ENCODE data around the gene EPHB2. TPM values are rescaled to one million over a fixed set of nuclear protein-coding genes. Genes with fewer than 3 reads are reported as not detected.

Gene EPHB2
- total and polyA plus RNA-seq, 2 of the 8 experiments (the other 6 are each of a cell fraction or from before 2014, with no cell fraction given), result 15.8 to 17.2 TPM

DNA sequence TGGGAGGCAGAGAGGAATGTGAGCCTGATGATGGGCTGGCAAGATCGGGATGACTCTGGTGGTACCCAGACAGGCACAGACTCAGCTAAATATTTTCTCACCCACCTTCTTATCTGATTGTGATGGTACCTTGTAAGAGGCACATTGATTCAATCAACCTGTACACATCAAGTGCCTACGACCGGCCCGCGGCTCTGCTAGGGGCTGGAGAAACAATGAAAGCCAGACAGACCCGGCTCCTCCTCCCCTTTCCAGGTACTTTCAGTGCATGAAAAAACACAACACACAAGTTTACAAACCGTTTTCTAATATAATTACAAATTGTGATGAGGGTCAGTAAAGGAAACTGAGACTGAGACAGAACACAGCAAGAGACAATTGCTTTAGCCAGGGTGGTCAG, 147.0 kb downstream of the EPHB2 start:
- WGBS, 2 experiments (ENCODE audit: extremely low coverage in 1 of 2, insufficient coverage in 1 of 2, insufficient read length in 1 of 2, insufficient replicate concordance in 2 of 2, low coverage in 1 of 2, low lambda C conversion rate in 2 of 2, missing lambda C conversion rate in 1 of 2), result 80% methylated on average over 7 of the region's 7 CpGs; no CpG with 5 or more reads in 1 of the 2 experiments
- Histone ChIP-seq H2BK120ac (replicated peaks; ENCODE audit: low read depth, low read length) (no peak overlapping the region), H3K4ac (replicated peaks; ENCODE audit: insufficient read length, low read depth, low read length) (no peak overlapping the region), H4K5ac (ENCODE audit: insufficient read length, low read depth, low read length) (no peak overlapping the region), H2AK5ac (ENCODE audit: low read depth, low read length) (no peak overlapping the region), H4K91ac (replicated peaks; ENCODE audit: insufficient read length, low read length) (no peak overlapping the region), H3K14ac (ENCODE audit: insufficient read length) (no peak overlapping the region), H3K36me3 (ENCODE audit: control insufficient read depth in 2 of 4, insufficient read depth in 4 of 4, low read length in 3 of 4) (no peaks in the 10 kb centered on the region), H3K4me3 (ENCODE audit: extremely low read depth in 1 of 4, insufficient read depth in 2 of 4, low read depth in 3 of 4, low read length in 4 of 4) (no peak overlapping the region), H3K23ac (ENCODE audit: insufficient read length) (no peak overlapping the region), H4K8ac (ENCODE audit: extremely low read depth, insufficient read depth, low read length) (no peak overlapping the region), H3K9me3 (ENCODE audit: insufficient read depth in 2 of 2, low read depth in 1 of 2, low read length in 1 of 2) (no peaks in the 10 kb centered on the region), H2BK12ac (ENCODE audit: low read depth, low read length) (no peak overlapping the region), H3K4me1 (replicated peaks in 1 of 4; ENCODE audit: control insufficient read depth in 3 of 4, insufficient read depth in 4 of 4, low read length in 3 of 4) (peaks cover 2 to 10% (median 7%) of the 10 kb centered on the region in 4 experiments), H2BK5ac (ENCODE audit: low read depth, low read length) (no peak overlapping the region), H3K79me1 (ENCODE audit: low read depth, low read length) (no peaks in the 10 kb centered on the region), H3K18ac (ENCODE audit: extremely low read depth, low read length) (no peak overlapping the region), H3K23me2 (ENCODE audit: low read depth, low read length) (no peaks in the 10 kb centered on the region), H2BK20ac (ENCODE audit: low read length) (no peak overlapping the region), H3K79me2 (ENCODE audit: control insufficient read depth in 1 of 2, insufficient read depth in 2 of 2, low read length in 2 of 2) (no peaks in the 10 kb centered on the region), H3K27ac (ENCODE audit: low read depth, low read length) (no peak overlapping the region), H3K27me3 (replicated peaks in 1 of 4; ENCODE audit: control insufficient read depth in 3 of 4, extremely low read depth in 1 of 4, insufficient read depth in 3 of 4, low read length in 3 of 4) (no peaks in the 10 kb centered on the region; a peak in 1 of 7 replicates), H3K9ac (replicated peaks in 1 of 4; ENCODE audit: extremely low read depth in 1 of 4, low read depth in 3 of 4, low read length in 3 of 4) (no peak overlapping the region), H2AFZ (ENCODE audit: low read length) (no peak overlapping the region), H3K56ac (replicated peaks; ENCODE audit: insufficient read length, low read depth, low read length) (no peak overlapping the region), H2BK15ac (ENCODE audit: low read length) (no peak overlapping the region), H3K4me2 (ENCODE audit: insufficient read depth in 1 of 2, low read depth in 2 of 2, low read length in 2 of 2) (no peak overlapping the region), H4K20me1 (replicated peaks in 1 of 2; ENCODE audit: control insufficient read depth in 1 of 2, insufficient read depth in 2 of 2, low read length in 2 of 2) (no peaks in the 10 kb centered on the region)
- FAIRE-seq, result no peak
- ChIA-PET CTCF (ENCODE audit: partially characterized antibody) (interaction anchor here (0.6 to 1.4 kb wide), 6 partner anchors 72 to 149 kb away, joined by 3 to 5 read pairs (median 3); no protein-coding TSS in a partner anchor), POLR2A (ENCODE audit: partially characterized antibody) (no interaction called here)
- DNase-seq (ENCODE audit: low read depth in 1 of 2, low spot score in 2 of 2), result no peak
- TF ChIP-seq SP1 (IDR thresholded peaks at IDR 0.05; ENCODE audit: low read depth, low read length) (no peak), EZH2 (IDR thresholded peaks at IDR 0.05; ENCODE audit: low read depth, low read length, severe bottlenecking) (no peak), BCL11A (IDR thresholded peaks at IDR 0.05; ENCODE audit: low read depth in 2 of 2, low read length in 2 of 2) (no peak), SRF (IDR thresholded peaks at IDR 0.05; ENCODE audit: low read depth, low read length) (no peak), CBX8 (IDR thresholded peaks at IDR 0.05; ENCODE audit: borderline replicate concordance, low read depth, low read length) (no peak), SP2 (IDR thresholded peaks at IDR 0.05; ENCODE audit: low read length) (no peak), BACH1 (IDR thresholded peaks at IDR 0.05; ENCODE audit: low read length) (no peak), KDM5A (IDR thresholded peaks at IDR 0.05; ENCODE audit: low read length) (no peak), PHF8 (conservative IDR thresholded peaks at IDR 0.05; ENCODE audit: low read depth, low read length) (no peak), EP300 (IDR thresholded peaks at IDR 0.05; ENCODE audit: borderline replicate concordance in 1 of 2, low read depth in 2 of 2, low read length in 2 of 2) (no peak), RNF2 (IDR thresholded peaks at IDR 0.05; ENCODE audit: borderline replicate concordance, low read depth, low read length, missing control alignments, poor library complexity, severe bottlenecking) (no peak), BRCA1 (IDR thresholded peaks at IDR 0.05; ENCODE audit: low read depth, low read length) (no peak), FOSL1 (IDR thresholded peaks at IDR 0.05; ENCODE audit: insufficient read depth, low read depth, low read length) (no peak), NANOG (IDR thresholded peaks at IDR 0.05; ENCODE audit: insufficient read depth, low read depth, low read length, poor library complexity, severe bottlenecking) (no peak)
